NCI-H2029 treated with DMSO at 0.1 percent for 48 hours (cell line): ENCODE measurements around the gene FGF9.

Source experiments
- DNase-seq: peaks from one replicate; lab custom pipeline; 2025; lab: John Stamatoyannopoulos, UW

FGF9 gene

DNA sequence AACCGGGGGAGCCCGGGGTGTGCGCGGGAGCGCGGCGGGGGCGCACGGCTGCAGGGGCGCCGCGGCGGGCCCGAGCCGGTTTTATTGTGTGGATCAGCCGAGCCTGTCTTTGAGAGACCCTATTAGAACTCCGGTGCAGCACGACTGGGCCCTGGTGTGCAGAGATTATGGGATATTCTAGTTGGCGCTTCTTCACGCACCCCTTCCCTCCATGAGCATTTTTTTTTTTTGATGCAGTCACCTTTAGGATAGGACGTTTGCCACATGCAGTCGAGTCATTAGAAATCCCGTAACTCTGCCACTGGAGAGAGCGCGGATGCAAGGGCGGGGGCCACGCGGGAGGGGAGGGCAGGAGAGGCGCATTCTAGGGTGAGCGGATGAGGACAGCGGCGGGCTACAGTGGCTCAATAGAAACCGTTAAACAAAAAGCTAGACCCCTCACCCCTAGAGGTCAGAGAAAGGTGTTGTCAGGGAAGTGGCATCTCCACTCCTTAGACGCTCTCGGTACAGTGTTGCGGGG, 3.7 kb downstream of the FGF9 start:
- DNase-seq = no peak

GRCh38 chr13:21675095-21675991, 4.5 kb downstream of the FGF9 start:
- no peak for DNase-seq

DNA sequence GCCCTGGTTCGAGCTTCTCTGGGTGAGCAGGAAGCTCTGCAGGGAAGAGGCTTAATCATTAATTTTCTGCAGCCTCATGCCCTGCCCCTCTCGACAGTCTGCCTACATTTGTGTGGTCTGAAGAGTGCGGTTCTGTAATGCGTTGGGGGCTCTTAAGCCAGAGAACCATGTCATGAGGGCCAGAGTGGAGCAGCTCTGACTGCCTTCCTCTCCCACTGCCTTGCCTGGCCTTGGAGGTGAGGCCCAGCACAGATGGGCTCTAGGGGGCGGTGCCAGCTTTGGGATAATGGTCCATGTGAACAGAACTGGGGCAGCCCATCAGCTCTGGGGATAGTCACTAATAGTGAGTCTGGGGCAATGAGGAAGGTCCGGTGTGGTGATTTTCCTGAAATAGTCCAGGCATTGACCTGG, 5.7 kb downstream of the FGF9 start:
- DNase-seq = no peak

GRCh38 chr13:21677075-21677623, 6.3 kb downstream of the FGF9 start:
- DNase-seq = no peak

GRCh38 chr13:21683034-21683733, 12.3 kb downstream of the FGF9 start:
- no peak for DNase-seq

GRCh38 chr13:21684576-21684975, 13.7 kb downstream of the FGF9 start:
- no peak for DNase-seq

DNA sequence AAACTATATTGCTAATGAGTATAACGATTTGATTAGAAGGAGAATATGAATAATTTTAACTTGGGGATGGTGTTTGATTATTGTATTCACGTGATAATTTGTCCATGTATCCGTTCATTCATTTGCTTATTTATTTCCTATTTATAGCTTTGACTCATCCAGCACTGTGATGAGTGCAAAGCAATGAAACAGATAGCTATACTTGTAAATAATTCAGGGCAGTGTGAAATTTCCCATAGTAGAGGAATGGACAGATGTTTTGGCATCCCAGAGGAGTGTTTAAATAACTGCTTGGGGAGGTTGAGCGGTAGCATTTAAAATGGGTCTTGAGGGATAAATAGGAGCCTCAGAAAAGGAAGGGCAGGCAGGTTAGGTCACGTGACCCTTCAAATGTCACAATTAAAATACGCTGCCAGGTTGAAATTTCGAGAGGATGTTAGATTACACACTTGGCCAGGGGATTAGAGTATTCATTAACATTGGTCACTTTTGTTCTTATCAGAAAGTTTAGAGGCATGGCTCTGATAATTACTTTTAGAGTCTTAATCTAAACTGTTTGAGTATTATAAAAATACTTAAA, 14.7 kb downstream of the FGF9 start:
- no peak for DNase-seq

DNA sequence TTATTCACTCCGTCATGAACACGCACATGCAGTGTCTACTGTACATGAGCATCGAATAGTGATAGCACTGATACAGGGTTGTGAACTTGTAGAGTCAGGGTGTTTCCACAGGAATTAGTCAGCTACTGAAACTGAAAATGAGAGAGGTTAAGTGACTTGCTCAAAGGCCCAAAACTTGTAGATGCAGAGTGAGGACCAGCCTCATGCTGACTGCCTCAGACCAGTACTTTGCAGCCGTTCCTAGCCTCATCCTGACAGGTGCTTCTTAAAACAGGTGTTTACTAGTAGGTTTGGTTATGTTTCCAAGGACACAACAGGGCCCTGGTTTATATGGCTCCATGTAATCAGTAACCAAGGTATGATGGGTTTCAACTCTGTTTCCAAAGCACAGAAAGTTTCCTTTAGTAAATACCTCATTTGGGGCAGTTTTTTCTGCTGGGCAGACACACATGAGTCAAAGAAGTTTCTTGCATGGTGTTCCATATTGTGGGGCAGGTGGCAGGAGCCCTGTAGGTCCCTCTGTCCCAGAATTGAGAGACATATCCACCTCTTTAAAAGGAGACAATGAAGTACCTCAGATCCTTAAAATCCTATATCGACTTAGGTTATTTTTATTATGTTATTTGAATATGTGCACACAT, 16.0 kb downstream of the FGF9 start:
- DNase-seq = no peak

DNA sequence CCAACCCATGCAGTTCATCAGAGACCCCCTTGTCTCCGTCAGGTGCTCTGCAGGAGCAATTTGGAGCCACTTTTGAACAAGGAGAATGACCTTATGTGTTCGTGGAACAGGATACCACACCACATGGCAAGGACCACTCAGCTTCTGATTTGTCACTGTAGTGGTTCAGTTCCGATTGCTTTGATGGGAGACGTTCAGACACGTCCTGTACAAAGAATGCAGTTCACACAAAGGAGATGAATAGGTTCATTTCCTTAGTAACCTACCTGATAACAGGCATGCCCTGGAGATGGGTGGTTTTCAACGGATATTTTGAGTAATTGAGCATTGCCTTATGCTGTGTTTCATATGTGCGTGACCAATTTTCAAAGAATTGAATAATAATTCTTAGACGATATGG, 17.2 kb downstream of the FGF9 start:
- DNase-seq = no peak

GRCh38 chr13:21689097-21689496, 18.2 kb downstream of the FGF9 start:
- no peak for DNase-seq

DNA sequence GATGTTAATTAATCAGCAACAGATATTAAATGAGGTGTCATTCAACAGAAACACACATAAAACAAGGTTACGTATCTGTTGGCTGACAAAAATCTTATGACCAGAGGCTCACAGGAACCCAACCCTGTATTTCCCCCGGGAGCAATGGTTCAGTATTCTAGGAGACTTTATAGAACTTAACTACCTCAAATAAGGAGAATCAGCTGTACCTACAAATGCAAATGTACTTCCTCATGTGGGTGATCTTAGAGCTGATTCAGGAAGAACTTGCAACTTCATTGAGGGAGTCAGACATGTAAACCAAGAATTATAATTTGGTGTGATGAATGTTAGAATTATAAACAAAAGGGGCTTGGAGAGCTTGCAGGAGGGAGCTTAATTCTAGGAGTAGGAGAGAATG, 20.1 kb downstream of the FGF9 start:
- DNase-seq = no peak

DNA sequence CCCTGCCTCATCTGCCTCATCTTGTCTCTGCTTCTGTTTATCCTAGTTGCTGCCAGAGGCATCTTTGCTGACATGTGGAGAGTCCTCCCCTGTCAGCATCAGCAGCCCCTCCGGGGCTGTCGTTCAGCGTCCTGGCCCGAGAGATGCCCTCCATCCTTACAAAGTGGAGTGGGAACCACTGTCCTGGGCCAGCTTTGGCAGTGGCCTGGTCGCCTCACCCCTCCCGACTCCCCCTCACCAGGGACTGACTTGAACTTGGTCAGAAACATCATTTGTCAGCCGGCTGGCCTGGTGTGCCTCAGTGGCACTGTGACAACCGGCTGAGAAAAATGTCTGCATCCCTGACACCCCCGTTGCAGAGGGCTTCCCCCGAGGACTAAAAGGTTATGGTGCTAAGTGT, 20.6 kb downstream of the FGF9 start:
- no peak for DNase-seq

DNA sequence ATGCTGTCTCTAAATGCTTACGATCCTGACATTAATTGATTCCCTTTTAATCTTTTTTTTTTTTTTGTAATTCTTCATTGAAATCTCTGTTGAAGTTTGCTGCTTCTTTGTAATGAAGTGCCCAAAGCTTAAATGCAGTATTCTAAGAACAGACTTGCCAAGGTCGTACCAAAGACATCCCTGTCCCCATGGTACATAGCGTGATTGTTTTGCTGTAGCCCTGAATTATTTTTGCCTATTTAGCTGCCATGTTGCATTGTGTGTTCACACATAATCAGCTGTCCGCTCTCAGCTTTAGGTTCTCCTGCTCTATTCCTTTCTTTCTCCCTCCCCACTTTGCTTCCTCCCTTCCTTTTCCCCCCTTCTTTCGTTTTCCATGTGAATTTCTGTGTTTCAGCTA, 21.1 kb downstream of the FGF9 start:
- DNase-seq = no peak

GRCh38 chr13:21694831-21695230, 24.0 kb downstream of the FGF9 start:
- no peak for DNase-seq

GRCh38 chr13:21695546-21695945, 24.7 kb downstream of the FGF9 start:
- DNase-seq = no peak

- DNase-seq = no peak
These were observed 26.1 kb downstream of the FGF9 start for GRCh38 chr13:21696865-21697448.

DNA sequence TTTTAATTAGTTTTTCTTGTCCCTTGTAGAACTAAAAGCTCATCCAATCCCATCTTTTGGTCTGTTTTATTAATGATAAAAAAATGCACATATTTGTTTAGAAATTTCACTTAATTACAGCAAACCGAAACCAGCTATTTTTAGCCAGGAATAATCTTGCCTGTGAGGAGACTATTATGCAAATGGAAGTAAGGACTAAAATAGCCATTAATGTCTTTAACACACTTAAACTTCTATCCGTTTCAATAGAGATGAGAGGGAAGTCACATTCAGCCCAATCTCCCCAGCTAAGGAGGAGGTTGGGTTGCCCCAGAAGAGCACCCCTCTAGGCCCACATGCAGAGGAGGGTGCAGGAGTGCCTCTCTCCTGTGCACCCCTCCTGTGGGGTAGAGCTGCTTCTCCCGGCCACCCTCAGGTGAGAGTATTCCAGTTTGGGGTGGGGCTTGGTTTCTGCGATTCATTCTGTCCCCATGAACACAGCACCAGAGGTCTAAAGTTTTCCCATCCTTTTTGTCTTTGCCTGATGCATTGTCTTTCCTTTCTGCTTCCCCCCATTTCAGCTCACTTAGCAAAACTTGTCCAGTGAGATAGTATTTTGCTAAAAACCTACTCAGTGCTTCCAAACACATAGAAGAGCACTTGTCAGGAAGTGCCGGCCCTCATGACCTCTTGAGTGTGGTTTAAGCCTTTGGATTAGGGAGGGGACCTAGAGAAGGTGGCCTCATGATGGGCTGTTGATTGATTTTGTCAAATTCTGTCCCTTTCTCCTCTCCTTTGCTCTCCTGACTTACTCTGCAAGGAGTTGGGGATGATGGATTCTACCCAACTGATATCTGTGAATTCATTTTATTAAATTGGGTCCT, 28.2 kb downstream of the FGF9 start:
- no peak for DNase-seq

- DNase-seq = no peak
These were observed 30.6 kb downstream of the FGF9 start for GRCh38 chr13:21701460-21701859.

DNA sequence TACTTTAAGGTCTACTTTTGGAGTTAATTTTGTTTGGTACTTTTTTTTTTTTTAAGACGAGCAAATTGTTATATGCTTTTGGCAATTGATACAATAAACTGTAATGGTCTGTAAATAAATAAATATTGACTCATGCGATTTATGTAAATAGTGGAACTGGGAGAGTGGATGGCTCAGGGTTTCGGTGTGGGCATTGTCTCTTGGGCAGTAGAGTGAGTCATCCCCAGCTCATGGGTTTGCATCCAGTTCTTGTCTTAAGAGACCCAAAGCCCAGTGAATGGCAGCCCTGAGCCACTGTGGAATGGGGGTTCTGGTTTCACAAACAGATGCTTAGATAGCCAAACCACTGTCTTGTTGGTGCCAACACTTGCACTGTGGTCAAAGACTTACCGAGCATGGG, 33.0 kb downstream of the FGF9 start:
- peak; percentile 22 for DNase-seq

DNA sequence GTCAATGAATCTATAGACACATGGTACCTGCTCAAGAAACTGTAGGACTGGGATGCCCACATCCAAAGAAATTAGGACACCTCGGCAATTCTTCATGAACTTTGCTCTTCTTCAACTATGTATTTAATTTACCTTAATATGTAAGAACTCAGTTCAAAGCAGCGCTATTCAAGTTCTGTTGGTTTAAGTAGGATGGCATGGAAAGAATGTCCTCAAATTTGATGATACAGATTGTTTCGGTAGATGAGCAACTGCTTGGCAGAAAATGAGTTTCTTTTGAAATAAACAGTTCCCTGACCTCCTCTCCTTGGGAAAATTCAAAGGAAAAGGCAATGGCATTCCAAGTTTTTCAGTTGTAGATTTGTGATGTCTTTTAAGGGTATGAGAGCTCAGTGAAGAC, 36.7 kb downstream of the FGF9 start:
- no peak for DNase-seq

DNA sequence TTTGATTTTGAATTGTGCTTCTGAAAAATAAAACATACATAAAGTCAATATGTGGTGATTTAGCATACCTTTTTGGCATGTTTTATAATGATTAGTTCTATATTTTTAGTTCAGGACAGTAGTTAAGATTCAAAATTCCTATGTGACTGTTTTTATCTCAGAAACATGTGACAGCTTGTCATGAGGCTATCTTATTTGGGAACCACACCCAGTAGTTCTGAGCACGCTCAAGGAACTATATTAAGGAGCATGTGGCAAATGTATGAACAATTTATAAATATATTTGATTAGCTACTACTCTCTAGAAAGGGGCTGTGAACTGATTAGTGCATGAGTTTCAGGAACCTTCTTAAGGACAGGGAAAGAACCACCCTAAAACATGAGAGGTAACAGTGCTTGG, 38.8 kb downstream of the FGF9 start:
- no peak for DNase-seq
